H1 (cell line): ENCODE measurements around the gene JOSD2. TPM values are rescaled to one million over a fixed set of nuclear protein-coding genes. Genes with fewer than 3 reads are reported as not detected.

Source experiments
- CTCF ChIA-PET: fragments of 300-600 bp; sonication (Branson Sonifier 250); formaldehyde crosslinking; loops from one replicate; lab custom pipeline; 2021; ENCODE audit not compliant: partially characterized antibody; lab: Charles Lee
- POLR2A ChIA-PET: fragments of 300-600 bp; sonication (Branson Sonifier 250); formaldehyde crosslinking; loops from one replicate; lab custom pipeline; 2021; ENCODE audit warnings: inconsistent platforms; ENCODE audit not compliant: partially characterized antibody; lab: Charles Lee
- DNase-seq, 2 experiments: peaks; one replicate each; pipeline versions ENCODE4 v3.0.0 to v3.0.0-alpha.2; 2010 to 2022; ENCODE audit warnings: low spot score in 2 of 2, low read depth in 1 of 2, mixed read lengths in 1 of 2
- FAIRE-seq: peaks from 2 replicates; lab custom pipeline; 2011; peaks lifted over from hg19 to GRCh38; lab: Jason Lieb, UNC
- H2AFZ ChIP-seq: 2 replicates; pipeline ENCODE4 v1.8.1; 2012; ENCODE audit warnings: low read length, inconsistent platforms
- H2AK5ac ChIP-seq: 2 replicates; pipeline ENCODE4 v1.6.1; 2013; ENCODE audit warnings: low read depth, low read length
- H2BK120ac ChIP-seq: replicated peaks from 2 replicates; pipeline ENCODE3; 2013; ENCODE audit warnings: low read depth, low read length, inconsistent platforms
- H2BK12ac ChIP-seq: 2 replicates; pipeline ENCODE4 v1.6.1; 2013; ENCODE audit warnings: low read depth, low read length
- H2BK15ac ChIP-seq: 2 replicates; pipeline ENCODE4 v1.6.1; 2013; ENCODE audit warnings: low read length
- H2BK20ac ChIP-seq: 2 replicates; pipeline ENCODE4 v1.6.1; 2013; ENCODE audit warnings: low read length
- H2BK5ac ChIP-seq: 2 replicates; pipeline ENCODE4 v1.6.1; 2013; ENCODE audit warnings: low read depth, low read length
- H3K14ac ChIP-seq: 2 replicates; pipeline ENCODE4 v1.6.1; 2013; ENCODE audit warnings: inconsistent platforms; ENCODE audit not compliant: insufficient read length
- H3K18ac ChIP-seq: 2 replicates; pipeline ENCODE4 v1.6.1; 2013; ENCODE audit warnings: low read length; ENCODE audit errors: extremely low read depth
- H3K23ac ChIP-seq: 2 replicates; pipeline ENCODE4 v1.6.1; 2013; ENCODE audit warnings: inconsistent platforms; ENCODE audit not compliant: insufficient read length
- H3K23me2 ChIP-seq: 2 replicates; pipeline ENCODE4 v1.6.1; 2013; ENCODE audit warnings: low read depth, low read length
- H3K27ac ChIP-seq: 2 replicates; pipeline ENCODE4 v1.6.1; 2011; ENCODE audit warnings: low read depth, low read length, inconsistent platforms
- H3K27me3 ChIP-seq, 4 experiments: replicated peaks in 1 of 4; 1 replicate in 1 of 4; 2 replicates in 3 of 4; pipeline versions ENCODE4 v1.6.1 to v1.8.1; 2011 to 2013; ENCODE audit warnings: low read length in 3 of 4, mild to moderate bottlenecking in 3 of 4, inconsistent platforms in 2 of 4, mixed read lengths in 2 of 4, moderate library complexity in 1 of 4; ENCODE audit not compliant: control insufficient read depth in 3 of 4, insufficient read depth in 3 of 4; ENCODE audit errors: extremely low read depth in 1 of 4
- H3K36me3 ChIP-seq, 4 experiments: 2 replicates each; pipeline versions ENCODE4 v1.6.1 to v1.8.1; 2011 to 2013; ENCODE audit warnings: mild to moderate bottlenecking in 4 of 4, low read length in 3 of 4, moderate library complexity in 2 of 4, control low read depth in 1 of 4, inconsistent platforms in 1 of 4; ENCODE audit not compliant: insufficient read depth in 4 of 4, control insufficient read depth in 2 of 4
- H3K4ac ChIP-seq: replicated peaks from 2 replicates; pipeline ENCODE3; 2013; ENCODE audit warnings: low read length, low read depth, mixed read lengths, inconsistent platforms; ENCODE audit not compliant: insufficient read length
- H3K4me1 ChIP-seq, 4 experiments: replicated peaks in 1 of 4; 1 replicate in 1 of 4; 2 replicates in 3 of 4; pipeline versions ENCODE4 v1.6.1 to v1.8.1; 2011 to 2013; ENCODE audit warnings: low read length in 3 of 4, inconsistent platforms in 2 of 4, mixed read lengths in 1 of 4; ENCODE audit not compliant: insufficient read depth in 4 of 4, control insufficient read depth in 3 of 4
- H3K4me2 ChIP-seq, 2 experiments: 2 replicates each; pipeline versions ENCODE4 v1.6.1 to v1.8.1; 2011 to 2013; ENCODE audit warnings: low read depth in 2 of 2, low read length in 2 of 2, control low read depth in 1 of 2, inconsistent platforms in 1 of 2, mild to moderate bottlenecking in 1 of 2; ENCODE audit not compliant: insufficient read depth in 1 of 2
- H3K4me3 ChIP-seq, 4 experiments: fragments of 200-600, 300-600 bp in 1 of 4; sonication (generic), shearing (Covaris generic), sonication (Bioruptor Twin) in 1 of 4; 2 replicates each; pipeline versions ENCODE4 v1.5.1 to v1.8.1; 2011 to 2016; ENCODE audit warnings: low read length in 4 of 4, low read depth in 3 of 4, control low read depth in 2 of 4, inconsistent platforms in 2 of 4, mild to moderate bottlenecking in 2 of 4, mixed read lengths in 1 of 4, moderate library complexity in 1 of 4; ENCODE audit not compliant: insufficient read depth in 2 of 4; ENCODE audit errors: extremely low read depth in 1 of 4
- H3K56ac ChIP-seq: replicated peaks from 2 replicates; pipeline ENCODE3; 2013; ENCODE audit warnings: low read depth, mild to moderate bottlenecking, mixed read lengths, low read length, inconsistent platforms; ENCODE audit not compliant: insufficient read length
- H3K79me1 ChIP-seq: 2 replicates; pipeline ENCODE4 v1.6.1; 2013; ENCODE audit warnings: low read depth, low read length, control low read depth
- H3K79me2 ChIP-seq, 2 experiments: 2 replicates each; pipeline versions ENCODE4 v1.6.1 to v1.8.1; 2012 to 2013; ENCODE audit warnings: low read length in 2 of 2, mild to moderate bottlenecking in 2 of 2, inconsistent platforms in 1 of 2; ENCODE audit not compliant: insufficient read depth in 2 of 2, control insufficient read depth in 1 of 2
- H3K9ac ChIP-seq, 4 experiments: replicated peaks in 1 of 4; 1 replicate in 1 of 4; 2 replicates in 3 of 4; pipeline versions ENCODE4 v1.6.1 to v1.8.1; 2011 to 2013; ENCODE audit warnings: low read depth in 3 of 4, low read length in 3 of 4, control low read depth in 2 of 4, mild to moderate bottlenecking in 2 of 4, moderate library complexity in 2 of 4, inconsistent platforms in 1 of 4; ENCODE audit errors: extremely low read depth in 1 of 4
- H3K9me3 ChIP-seq, 2 experiments: 2 replicates each; pipeline versions ENCODE4 v1.6.1 to v1.8.1; 2012 to 2013; ENCODE audit warnings: mild to moderate bottlenecking in 2 of 2, moderate library complexity in 2 of 2, control low read depth in 1 of 2, inconsistent platforms in 1 of 2, low read depth in 1 of 2, low read length in 1 of 2, mixed read lengths in 1 of 2; ENCODE audit not compliant: insufficient read depth in 2 of 2
- H4K20me1 ChIP-seq, 2 experiments: replicated peaks in 1 of 2; 2 replicates each; pipeline versions ENCODE3 to v1.8.1; 2011 to 2013; ENCODE audit warnings: inconsistent platforms in 2 of 2, low read length in 2 of 2, mild to moderate bottlenecking in 1 of 2; ENCODE audit not compliant: insufficient read depth in 2 of 2, control insufficient read depth in 1 of 2
- H4K5ac ChIP-seq: 2 replicates; pipeline ENCODE4 v1.6.1; 2013; ENCODE audit warnings: low read length, low read depth, mixed read lengths, inconsistent platforms; ENCODE audit not compliant: insufficient read length
- H4K8ac ChIP-seq: 2 replicates; pipeline ENCODE4 v1.8.0; 2013; ENCODE audit warnings: mild to moderate bottlenecking, moderate library complexity, low read length, inconsistent platforms; ENCODE audit not compliant: insufficient read depth; ENCODE audit errors: extremely low read depth
- H4K91ac ChIP-seq: replicated peaks from 2 replicates; pipeline ENCODE3; 2013; ENCODE audit warnings: low read length, mixed read lengths, inconsistent platforms; ENCODE audit not compliant: insufficient read length
- BRCA1 ChIP-seq: IDR thresholded peaks from 2 replicates; pipeline ENCODE4 v1.6.1; 2012; ENCODE audit warnings: low read depth, low read length, improper control_type of control experiment
- CREB1 ChIP-seq: IDR thresholded peaks from 2 replicates; pipeline ENCODE4 v1.6.1; 2012; ENCODE audit warnings: inconsistent platforms
- HDAC6 ChIP-seq: IDR thresholded peaks from one replicate; pipeline ENCODE4 v1.7.1; 2012; ENCODE audit warnings: low read depth, mild to moderate bottlenecking, inconsistent platforms, low read length, moderate library complexity
- KDM5A ChIP-seq: fragments of 200-600 bp; IDR thresholded peaks from 2 replicates; pipeline ENCODE4 v1.7.1; 2012; ENCODE audit warnings: mild to moderate bottlenecking, low read length, inconsistent platforms, mixed read lengths
- RBBP5 ChIP-seq: IDR thresholded peaks from 2 replicates; pipeline ENCODE4 v1.7.1; 2012; ENCODE audit warnings: low read depth, mild to moderate bottlenecking, inconsistent platforms, low read length, moderate library complexity, borderline replicate concordance
- RFX5 ChIP-seq: IDR thresholded peaks from 2 replicates; pipeline ENCODE4 v1.6.1; 2011; ENCODE audit warnings: low read depth, low read length, improper control_type of control experiment, borderline replicate concordance
- SIRT6 ChIP-seq: IDR thresholded peaks from one replicate; pipeline ENCODE4 v1.7.1; 2012; ENCODE audit warnings: low read length, inconsistent platforms
- SIX5 ChIP-seq: IDR thresholded peaks from 2 replicates; pipeline ENCODE4 v1.6.1; 2011; ENCODE audit warnings: mild to moderate bottlenecking, low read depth, low read length
- SP4 ChIP-seq: IDR thresholded peaks from 2 replicates; pipeline ENCODE4 v1.6.1; 2012; ENCODE audit warnings: low read length, inconsistent platforms
- SUZ12 ChIP-seq: fragments of 200-600 bp; sonication (generic); IDR thresholded peaks from 2 replicates; pipeline ENCODE4 v1.6.1; 2012; ENCODE audit warnings: mild to moderate bottlenecking, inconsistent platforms, low read length, moderate library complexity, mixed read lengths
- YY1 ChIP-seq: IDR thresholded peaks from 2 replicates; pipeline ENCODE4 v1.6.1; 2011; ENCODE audit warnings: low read depth, mild to moderate bottlenecking, low read length
- WGBS, 2 experiments: shearing (Covaris generic) in 1 of 2; methylation state at CpG; one replicate each; pipeline versions ENCODE4 v1.1.6 to v1.1.7; 2013 to 2015; ENCODE audit warnings: low lambda C conversion rate in 2 of 2, mixed read lengths in 2 of 2, inconsistent platforms in 1 of 2, low coverage in 1 of 2, missing lambda C conversion rate in 1 of 2; ENCODE audit not compliant: insufficient replicate concordance in 2 of 2, insufficient coverage in 1 of 2, insufficient read length in 1 of 2; ENCODE audit errors: extremely low coverage in 1 of 2, missing lambda C conversion rate in 1 of 2; 5-methylcytosine and 5-hydroxymethylcytosine counted together
- polyA plus RNA-seq, 7 experiments: library from polyadenylated mRNA; depleted of rRNA in 3 of 7; stranded (reverse) in 5 of 7; unstranded in 2 of 7; fragments of >200 nt in 5 of 7; fragments of 200-250 nt in 2 of 7; gene quantifications; 1 replicate in 5 of 7; 2 replicates in 1 of 7; 4 replicates in 1 of 7; pipeline versions ENCODE4 v1.2.1 to v1.2.3, GENCODE V29; 2011 to 2013; ENCODE audit warnings: missing spikeins in 2 of 7, mixed read lengths in 2 of 7
- total RNA-seq: library from RNA; stranded (reverse); fragmentation: NEBNext Ultra II Directional; extraction: Animal tissue kit (Norgen Biotek cat#: 25700); gene quantifications from 2 replicates; pipeline ENCODE4 v1.2.1, GENCODE V29; 2021
- TF ChIP-seq, protein P1 (sequence below): IDR thresholded peaks from 2 replicates; pipeline ENCODE4 v1.6.1; 2011; ENCODE audit warnings: low read depth, mild to moderate bottlenecking, low read length; ENCODE audit not compliant: insufficient read depth
- TF ChIP-seq, protein P2 (sequence below): IDR thresholded peaks from 2 replicates; pipeline ENCODE4 v1.6.1; 2012; ENCODE audit warnings: inconsistent platforms

The JOSD2 gene
- total and polyA plus RNA-seq, 2 of the 8 experiments (the other 6 are each of a cell fraction or from before 2014, with no cell fraction given), result 1.9 to 6.6 TPM

DNA sequence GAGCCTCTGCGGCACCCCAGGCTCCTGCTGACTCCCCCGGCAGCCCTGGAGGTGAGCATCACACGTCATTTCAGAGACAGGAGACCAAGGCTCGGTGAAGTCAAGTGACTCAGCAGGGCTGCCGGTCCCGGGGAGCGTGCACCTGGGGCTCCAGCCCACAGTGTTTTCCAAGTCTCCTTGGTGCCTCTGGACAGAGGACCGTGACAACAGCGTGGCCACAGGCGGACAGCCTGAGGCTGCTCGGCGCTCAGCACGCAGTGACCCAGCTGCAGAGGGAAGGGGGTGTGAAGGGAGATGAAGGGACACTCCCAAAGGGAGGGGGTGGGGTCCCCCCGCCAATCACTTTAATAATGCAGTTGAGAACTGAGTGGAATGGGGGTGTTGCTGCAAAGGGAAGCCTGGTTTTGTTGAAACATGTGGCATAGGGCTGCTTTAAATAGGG, 20.2 kb upstream of the JOSD2 start:
- Histone ChIP-seq H2BK15ac (no peak overlapping the region), H2AFZ (no peak overlapping the region), H2BK120ac (no peak overlapping the region), H3K23me2 (no peaks in the 10 kb centered on the region; the same call in 1 of the 2 replicates), H3K79me2 (no peaks in the 10 kb centered on the region), H4K91ac (no peak overlapping the region), H2BK20ac (no peak overlapping the region), H3K4me3 (no peak overlapping the region), H3K18ac (no peak overlapping the region), H2BK5ac (no peak overlapping the region), H3K27me3 (no peaks in the 10 kb centered on the region; a peak in 1 of 7 replicates), H3K36me3 (0 out of 8 replicates have a peak, but pooled peaks cover 0 to 3% (median 0%) of the 10 kb centered on the region in 4 experiments), H3K14ac (no peak overlapping the region), H3K4me1 (peaks cover 0 to 5% (median 1%) of the 10 kb centered on the region in 4 experiments; a peak in 3 of 7 replicates), H4K20me1 (peaks cover under 1% of the 10 kb centered on the region in 2 experiments), H4K8ac (peak overlapping the region; percentile 51; the same call in 1 of the 2 replicates), H3K79me1 (no peaks in the 10 kb centered on the region), H3K56ac (no peak overlapping the region), H3K9ac (no peak overlapping the region), H2BK12ac (no peak overlapping the region), H3K9me3 (peaks cover 0 to 3% of the 10 kb centered on the region in 2 experiments; a peak in 1 of 4 replicates), H3K23ac (no peak overlapping the region), H3K4me2 (no peak overlapping the region), H4K5ac (no peak overlapping the region), H2AK5ac (no peak overlapping the region), H3K27ac (no peak overlapping the region), H3K4ac (no peak overlapping the region)
- DNase-seq (no peak), FAIRE-seq (no peak)
- 84% methylated on average over 14 of the region's 14 CpGs; no CpG with 5 or more reads in 1 of the 2 experiments for WGBS, 2 experiments
- ChIA-PET POLR2A (no interaction called here), CTCF (interaction anchor here (0.9 to 2.7 kb wide), 3 partner anchors 25 to 53 kb away, joined by 3 to 7 read pairs (median 3); no protein-coding TSS in a partner anchor)
- TF ChIP-seq SP4, result no peak
- TF ChIP-seq RBBP5, result no peak
- TF ChIP-seq BRCA1, result no peak
- TF ChIP-seq, protein P1, sequence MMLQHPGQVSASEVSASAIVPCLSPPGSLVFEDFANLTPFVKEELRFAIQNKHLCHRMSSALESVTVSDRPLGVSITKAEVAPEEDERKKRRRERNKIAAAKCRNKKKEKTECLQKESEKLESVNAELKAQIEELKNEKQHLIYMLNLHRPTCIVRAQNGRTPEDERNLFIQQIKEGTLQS, result no peak
- no peak for TF ChIP-seq RFX5
- TF ChIP-seq, protein P2, sequence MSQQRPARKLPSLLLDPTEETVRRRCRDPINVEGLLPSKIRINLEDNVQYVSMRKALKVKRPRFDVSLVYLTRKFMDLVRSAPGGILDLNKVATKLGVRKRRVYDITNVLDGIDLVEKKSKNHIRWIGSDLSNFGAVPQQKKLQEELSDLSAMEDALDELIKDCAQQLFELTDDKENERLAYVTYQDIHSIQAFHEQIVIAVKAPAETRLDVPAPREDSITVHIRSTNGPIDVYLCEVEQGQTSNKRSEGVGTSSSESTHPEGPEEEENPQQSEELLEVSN, result no peak
- no peak for TF ChIP-seq SUZ12
- TF ChIP-seq SIRT6, result no peak
- no peak for TF ChIP-seq SIX5
- no peak for TF ChIP-seq HDAC6
- no peak for TF ChIP-seq YY1
- no peak for TF ChIP-seq KDM5A
- TF ChIP-seq CREB1, result no peak
